Gastroesophageal sphincter (tissue), 4 donors: ENCODE data around the gene PRR23E. TPM values are rescaled to one million over a fixed set of nuclear protein-coding genes. Genes with fewer than 3 reads are reported as not detected.

ENCODE experiments used
- ATAC-seq: fragments of 150-250 bp; one replicate; pipeline ENCODE4 v1.9.1; 2016; ENCODE audit warnings: mild to moderate bottlenecking, moderate library complexity
- H3K27ac ChIP-seq, 4 donors: fragments of 200-600 bp; sonication (generic) in 3 of 4; 1 replicate in 3 of 4; 2 replicates in 1 of 4; pipeline ENCODE4 v1.5.1; 2016 to 2019
- H3K27me3 ChIP-seq: fragments of 200-600 bp; sonication (generic); one replicate; pipeline ENCODE4 v1.5.1; 2019
- H3K36me3 ChIP-seq, 2 donors: fragments of 200-600 bp; sonication (generic); one replicate each; pipeline ENCODE4 v1.5.1; 2019; ENCODE audit warnings: control low read depth in 1 of 2
- H3K4me1 ChIP-seq, 3 donors: fragments of 200-600 bp; sonication (generic); 1 replicate in 2 of 3; 2 replicates in 1 of 3; pipeline ENCODE4 v1.5.1; 2016 to 2019; ENCODE audit warnings: control low read depth in 2 of 3
- H3K4me3 ChIP-seq, 2 donors: fragments of 200-600 bp; sonication (generic); one replicate each; pipeline ENCODE4 v1.5.1; 2019; ENCODE audit warnings: mild to moderate bottlenecking in 1 of 2, moderate library complexity in 1 of 2
- H3K9me3 ChIP-seq, 3 donors: fragments of 200-600 bp; sonication (generic); one replicate each; pipeline ENCODE4 v1.5.1; 2017 to 2019; ENCODE audit warnings: control low read depth in 2 of 3
- EP300 ChIP-seq: sonication (generic); formaldehyde crosslinking; IDR thresholded peaks from one replicate; pipeline ENCODE4 v1.6.1; 2017; ENCODE audit warnings: antibody characterized with exemption, mild to moderate bottlenecking
- POLR2A ChIP-seq, 2 donors: fragments of 450-650 bp; IDR thresholded peaks; one replicate each; pipeline ENCODE4 v1.6.1; 2017; ENCODE audit warnings: antibody characterized with exemption in 2 of 2, mild to moderate bottlenecking in 2 of 2, moderate library complexity in 1 of 2
- POLR2AphosphoS5 ChIP-seq: sonication (generic); formaldehyde crosslinking; IDR thresholded peaks from one replicate; pipeline ENCODE4 v1.6.1; 2017; ENCODE audit warnings: antibody characterized with exemption
- WGBS, 2 donors: methylation state at CpG; one replicate each; pipeline ENCODE4 v1.1.5; 2018; ENCODE audit warnings: low coverage in 1 of 2; 5-methylcytosine and 5-hydroxymethylcytosine counted together
- small RNA-seq, 4 donors: library from RNA; depleted of rRNA; stranded (forward); fragments of <200 nt; gene quantifications; one replicate each; pipeline ENCODE3, GENCODE V24; 2016
- total RNA-seq, 4 donors: library from RNA; depleted of rRNA; stranded (reverse); fragments of >200 nt; gene quantifications; one replicate each; pipeline ENCODE4 v1.1.0, GENCODE V29; 2016
- TF ChIP-seq, protein P1 (sequence below), 4 experiments: fragments of 200-600 bp in 2 of 4; fragments of 450-650 bp in 2 of 4; sonication (generic) in 1 of 4; IDR thresholded peaks; one replicate each; pipeline ENCODE4 v1.5.1; 2017 to 2019; ENCODE audit warnings: antibody characterized with exemption in 4 of 4, mild to moderate bottlenecking in 2 of 4, moderate library complexity in 2 of 4

Gene PRR23E
- total RNA-seq, 4 donors from 2014 or later, result not detected

DNA sequence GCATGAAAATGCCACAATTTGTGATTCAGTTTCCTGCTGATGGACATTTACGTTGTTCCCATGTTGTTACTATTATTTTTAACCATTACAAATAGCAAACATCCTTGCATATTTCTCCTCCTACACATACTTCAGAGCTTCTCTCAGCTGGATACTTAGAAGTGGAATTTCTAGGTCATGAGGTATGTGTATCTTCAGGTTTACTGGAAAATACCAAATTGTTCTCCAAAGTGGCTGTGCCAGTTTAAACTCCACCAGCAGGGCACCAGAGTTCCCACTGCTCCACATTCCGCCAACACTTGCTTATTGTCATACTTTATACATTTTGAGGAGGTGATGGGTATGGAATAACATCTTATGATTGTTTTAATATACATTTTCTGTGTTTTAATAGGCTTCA is 45.7 kb downstream of the PRR23E start:
- H3K36me3 ChIP-seq, result no peaks in the 10 kb centered on the region
- WGBS, 2 donors, result 55 to 57% methylated on average over 2 of the region's 2 CpGs
- H3K4me1 ChIP-seq, result no peaks in the 10 kb centered on the region
- H3K27ac ChIP-seq, result no peak overlapping the region
- ATAC-seq, result no peak
- no peak overlapping the region for H3K4me3 ChIP-seq
- peaks cover 47% of the 10 kb centered on the region for H3K27me3 ChIP-seq
- H3K9me3 ChIP-seq, result peaks cover 0 to 24% (median 0%) of the 10 kb centered on the region in 3 donors
- TF ChIP-seq, protein P1, sequence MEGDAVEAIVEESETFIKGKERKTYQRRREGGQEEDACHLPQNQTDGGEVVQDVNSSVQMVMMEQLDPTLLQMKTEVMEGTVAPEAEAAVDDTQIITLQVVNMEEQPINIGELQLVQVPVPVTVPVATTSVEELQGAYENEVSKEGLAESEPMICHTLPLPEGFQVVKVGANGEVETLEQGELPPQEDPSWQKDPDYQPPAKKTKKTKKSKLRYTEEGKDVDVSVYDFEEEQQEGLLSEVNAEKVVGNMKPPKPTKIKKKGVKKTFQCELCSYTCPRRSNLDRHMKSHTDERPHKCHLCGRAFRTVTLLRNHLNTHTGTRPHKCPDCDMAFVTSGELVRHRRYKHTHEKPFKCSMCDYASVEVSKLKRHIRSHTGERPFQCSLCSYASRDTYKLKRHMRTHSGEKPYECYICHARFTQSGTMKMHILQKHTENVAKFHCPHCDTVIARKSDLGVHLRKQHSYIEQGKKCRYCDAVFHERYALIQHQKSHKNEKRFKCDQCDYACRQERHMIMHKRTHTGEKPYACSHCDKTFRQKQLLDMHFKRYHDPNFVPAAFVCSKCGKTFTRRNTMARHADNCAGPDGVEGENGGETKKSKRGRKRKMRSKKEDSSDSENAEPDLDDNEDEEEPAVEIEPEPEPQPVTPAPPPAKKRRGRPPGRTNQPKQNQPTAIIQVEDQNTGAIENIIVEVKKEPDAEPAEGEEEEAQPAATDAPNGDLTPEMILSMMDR (IDR thresholded peaks at IDR 0.05), result no peak
- no peak for TF ChIP-seq POLR2A (IDR thresholded peaks at IDR 0.05)
- TF ChIP-seq EP300, result no peak
- no peak for TF ChIP-seq POLR2AphosphoS5

DNA sequence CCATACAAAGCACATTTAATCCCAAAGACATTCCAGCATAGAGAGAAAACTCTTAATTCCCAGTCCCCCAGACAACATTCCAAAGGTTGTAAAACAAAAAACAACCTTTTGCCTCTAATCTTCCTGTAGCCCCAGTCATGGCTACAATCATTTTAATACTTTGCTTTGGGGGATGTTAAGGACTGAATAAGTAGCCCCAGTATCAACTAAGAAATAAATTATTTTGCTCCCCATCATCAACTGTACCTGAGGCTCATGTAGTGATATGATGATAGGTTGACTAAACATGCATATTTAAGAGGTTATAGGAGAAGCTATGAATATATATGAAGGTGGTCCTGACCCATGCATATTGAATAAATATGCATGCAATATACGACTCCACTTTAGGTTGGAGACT is 54.4 kb downstream of the PRR23E start:
- Histone ChIP-seq H3K36me3 (no peaks in the 10 kb centered on the region), H3K4me1 (no peaks in the 10 kb centered on the region), H3K27ac (no peak overlapping the region), H3K27me3 (peaks cover 11% of the 10 kb centered on the region), H3K4me3 (no peak overlapping the region), H3K9me3 (peaks cover 0 to 28% (median 0%) of the 10 kb centered on the region in 3 donors)
- no peak for ATAC-seq
- 67 to 72% methylated on average over 1 of the region's 1 CpG for WGBS, 2 donors
- TF ChIP-seq, protein P1 (IDR thresholded peaks at IDR 0.05), result no peak
- TF ChIP-seq POLR2AphosphoS5 (no peak), EP300 (no peak), POLR2A (IDR thresholded peaks at IDR 0.05) (no peak)

Small RNA genes lying within 50 kb of the gene (small RNA-seq; reads per million reads assigned to genes)
- 0 reads per million in 4 donors for gene RF00019
- 0 reads per million in 4 donors for gene RNU6-1047P

Other genes starting within 250 kb of the PRR23E start
- gene PLXNA1, start 210.0 kb upstream of the PRR23E start, total RNA-seq, result 10 to 100 TPM; 20.1 to 86.7 (median 31.9) TPM
- gene PRR20G, start 94.9 kb downstream of the PRR23E start, total RNA-seq, result not detected